Measurements from ENCODE around the gene GUK1. TPM values are rescaled to one million over a fixed set of nuclear protein-coding genes. Genes with fewer than 3 reads are reported as not detected.

Gene GUK1
- total RNA-seq, 5 donors from 2014 or later (not counting 1 experiment from before 2014, with no cell fraction given): 201 to 318 (median 223) TPM

- WGBS (ENCODE audit: insufficient coverage): 93% methylated on average over 2 of the region's 5 CpGs
- no peaks in the 10 kb centered on the region for H3K27me3 ChIP-seq (replicated peaks in 1 of 2; ENCODE audit: control insufficient read depth in 2 of 2, extremely low read depth in 1 of 2, insufficient read depth in 2 of 2, low read length in 1 of 2)
- CTCF ChIA-PET: interaction anchor here in 1 of 2 donors (0.6 kb wide), 1 partner anchor 411 kb away, joined by 3 read pairs; no protein-coding TSS in a partner anchor
- Mint-ChIP-seq H3K9me3 (no peaks in the 10 kb centered on the region), H3K36me3 (no peaks in the 10 kb centered on the region), H3K27ac (no peak overlapping the region), H3K4me1 (peaks cover 4 to 10% (median 9%) of the 10 kb centered on the region in 3 donors), H3K27me3 (no peaks in the 10 kb centered on the region), H3K4me3 (no peak overlapping the region)
- H3K27ac ChIP-seq (ENCODE audit: low read length): no peak overlapping the region
- DNase-seq (peak in 1 of 35 experiments; percentile 20), ATAC-seq (replicated peaks in 1 of 4) (no peak)
- H3K4me3 ChIP-seq (ENCODE audit: control insufficient read depth in 1 of 2, extremely low read depth in 1 of 2, low read length in 1 of 2): no peak overlapping the region
- POLR2A ChIA-PET: no interaction called here
- H3K9me3 ChIP-seq: no peaks in the 10 kb centered on the region
- H3K36me3 ChIP-seq (ENCODE audit: control insufficient read depth in 2 of 2, extremely low read depth in 1 of 2, insufficient read depth in 1 of 2, low read length in 1 of 2): peaks cover 4 to 24% of the 10 kb centered on the region in 2 donors
- H3K4me1 ChIP-seq (ENCODE audit: control insufficient read depth in 1 of 2, extremely low read depth in 1 of 2, insufficient read depth in 2 of 2, low read length in 2 of 2): peaks cover 0 to 15% of the 10 kb centered on the region in 2 experiments
Measured at GRCh38 chr1:228177183-228177475, 37.0 kb downstream of the GUK1 start.

- Histone ChIP-seq H3K4me3 (ENCODE audit: control insufficient read depth in 1 of 2, extremely low read depth in 1 of 2, low read length in 1 of 2) (no peak overlapping the region), H3K4me1 (ENCODE audit: control insufficient read depth in 1 of 2, extremely low read depth in 1 of 2, insufficient read depth in 2 of 2, low read length in 2 of 2) (peaks cover 0 to 8% of the 10 kb centered on the region in 2 experiments), H3K9me3 (no peaks in the 10 kb centered on the region), H3K27me3 (replicated peaks in 1 of 2; ENCODE audit: control insufficient read depth in 2 of 2, extremely low read depth in 1 of 2, insufficient read depth in 2 of 2, low read length in 1 of 2) (no peaks in the 10 kb centered on the region), H3K36me3 (ENCODE audit: control insufficient read depth in 2 of 2, extremely low read depth in 1 of 2, insufficient read depth in 1 of 2, low read length in 1 of 2) (peaks cover 4 to 24% of the 10 kb centered on the region in 2 donors), H3K27ac (ENCODE audit: low read length) (no peak overlapping the region)
- ATAC-seq (replicated peaks in 1 of 4): no peak
- H3K4me3 Mint-ChIP-seq: no peak overlapping the region
- H3K9me3 Mint-ChIP-seq: no peaks in the 10 kb centered on the region
- no peaks in the 10 kb centered on the region for H3K27me3 Mint-ChIP-seq
- no peak overlapping the region for H3K27ac Mint-ChIP-seq
- H3K4me1 Mint-ChIP-seq: peaks cover 0 to 7% (median under 1%) of the 10 kb centered on the region in 3 donors
- WGBS (ENCODE audit: insufficient coverage): 94% methylated on average over 7 of the region's 12 CpGs
- ChIA-PET CTCF (interaction anchor here in 1 of 2 donors (0.6 kb wide), 1 partner anchor 412 kb away, joined by 3 read pairs; no protein-coding TSS in a partner anchor), POLR2A (no interaction called here)
- peak in 1 of 35 experiments; percentile 2 for DNase-seq
- no peaks in the 10 kb centered on the region for H3K36me3 Mint-ChIP-seq
Measured at GRCh38 chr1:228177721-228178710, 37.9 kb downstream of the GUK1 start.

DNA sequence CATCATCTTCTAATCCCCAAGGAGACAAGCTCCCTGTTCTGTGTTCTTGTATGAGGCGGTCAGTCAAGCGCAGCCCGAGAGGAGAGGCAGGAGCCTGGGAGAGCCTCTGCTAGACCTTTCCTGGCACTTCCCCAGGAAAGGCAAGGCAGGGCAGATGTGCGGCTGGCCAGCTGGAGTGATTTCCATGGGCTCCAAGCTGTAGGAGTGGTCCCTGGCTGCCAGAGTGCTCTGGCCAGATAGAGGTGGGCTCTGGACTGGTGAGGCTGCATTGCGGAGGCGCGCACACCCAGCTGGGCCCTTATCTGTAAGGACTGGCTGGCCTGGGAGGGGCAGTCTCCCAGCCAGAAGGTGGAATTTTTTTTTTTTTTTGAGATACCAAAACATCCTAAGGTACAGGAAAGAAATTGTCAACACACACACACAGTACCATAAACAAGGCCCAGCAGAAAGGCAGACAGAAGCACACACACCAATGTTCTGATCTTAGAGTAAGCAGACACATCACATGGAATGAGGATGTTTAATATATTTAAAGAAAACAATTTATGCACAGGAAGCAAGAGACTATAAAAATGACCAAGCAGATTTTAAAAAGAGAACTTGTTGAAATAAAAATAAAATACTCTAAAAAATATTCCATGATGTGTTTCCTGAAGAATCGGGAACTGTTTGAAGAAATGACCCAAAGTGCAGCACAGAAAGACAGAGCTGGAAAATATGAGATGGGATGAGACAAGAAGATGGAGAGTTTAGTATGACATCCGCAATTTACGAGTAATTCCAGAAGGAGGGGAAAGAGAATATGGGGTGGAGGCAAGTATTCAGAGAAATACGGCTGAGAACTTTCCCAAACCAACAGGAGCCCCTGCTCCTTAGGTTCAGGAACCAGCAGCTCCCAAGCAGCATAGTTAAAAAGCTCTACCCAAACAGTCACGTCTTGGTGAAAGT lies 38.9 kb downstream of the GUK1 start:
- Histone ChIP-seq H3K4me3 (ENCODE audit: control insufficient read depth in 1 of 2, extremely low read depth in 1 of 2, low read length in 1 of 2) (no peak overlapping the region), H3K36me3 (ENCODE audit: control insufficient read depth in 2 of 2, extremely low read depth in 1 of 2, insufficient read depth in 1 of 2, low read length in 1 of 2) (peaks cover 4 to 24% of the 10 kb centered on the region in 2 donors), H3K9me3 (no peaks in the 10 kb centered on the region), H3K27ac (ENCODE audit: low read length) (no peak overlapping the region), H3K4me1 (ENCODE audit: control insufficient read depth in 1 of 2, extremely low read depth in 1 of 2, insufficient read depth in 2 of 2, low read length in 2 of 2) (peaks cover 0 to 4% of the 10 kb centered on the region in 2 experiments), H3K27me3 (replicated peaks in 1 of 2; ENCODE audit: control insufficient read depth in 2 of 2, extremely low read depth in 1 of 2, insufficient read depth in 2 of 2, low read length in 1 of 2) (no peaks in the 10 kb centered on the region)
- ATAC-seq (replicated peaks in 1 of 4) (no peak), DNase-seq (peak in 1 of 35 experiments; percentile 2)
- Mint-ChIP-seq H3K27ac (no peak overlapping the region), H3K4me1 (peaks cover 0 to 7% (median 0%) of the 10 kb centered on the region in 3 donors), H3K9me3 (no peaks in the 10 kb centered on the region), H3K27me3 (no peaks in the 10 kb centered on the region), H3K4me3 (no peak overlapping the region), H3K36me3 (no peaks in the 10 kb centered on the region)
- ChIA-PET CTCF (no interaction called here), POLR2A (interaction anchor here in 1 of 2 donors (0.7 kb wide), 1 partner anchor 31 kb away, joined by 12 read pairs; no protein-coding TSS in a partner anchor)
- WGBS (ENCODE audit: insufficient coverage): 97% methylated on average over 4 of the region's 12 CpGs

GRCh38 chr1:228180271-228180958 lies 40.3 kb downstream of the GUK1 start:
- peaks cover 2 to 11% (median 3%) of the 10 kb centered on the region in 3 donors for H3K4me1 Mint-ChIP-seq
- no peaks in the 10 kb centered on the region for H3K27me3 Mint-ChIP-seq
- ATAC-seq (replicated peaks in 1 of 4): peak in 2 of 4 experiments; percentile 45 to 46
- H3K36me3 Mint-ChIP-seq: no peaks in the 10 kb centered on the region
- no peak overlapping the region for H3K4me3 Mint-ChIP-seq
- no peak overlapping the region for H3K27ac Mint-ChIP-seq
- H3K27ac ChIP-seq (ENCODE audit: low read length): no peak overlapping the region
- peaks cover 4 to 14% of the 10 kb centered on the region in 2 donors for H3K36me3 ChIP-seq (ENCODE audit: control insufficient read depth in 2 of 2, extremely low read depth in 1 of 2, insufficient read depth in 1 of 2, low read length in 1 of 2)
- DNase-seq: peak in 2 of 35 experiments; percentile 12 to 38
- ChIA-PET CTCF (interaction anchor here (0.7 to 1.1 kb wide), 3 partner anchors 13 to 49 kb away, joined by 3 to 5 read pairs (median 4); no protein-coding TSS in a partner anchor), POLR2A (interaction anchor here (0.6 to 0.7 kb wide), 4 partner anchors 15 to 63 kb away, joined by 3 read pairs; partner anchors contain the start of genes GUK1 (in 1 of the 2) and IBA57 (in 1 of the 2))
- H3K4me1 ChIP-seq (ENCODE audit: control insufficient read depth in 1 of 2, extremely low read depth in 1 of 2, insufficient read depth in 2 of 2, low read length in 2 of 2): peaks cover 0 to 5% of the 10 kb centered on the region in 2 experiments
- H3K9me3 Mint-ChIP-seq: no peaks in the 10 kb centered on the region
- no peaks in the 10 kb centered on the region for H3K27me3 ChIP-seq (replicated peaks in 1 of 2; ENCODE audit: control insufficient read depth in 2 of 2, extremely low read depth in 1 of 2, insufficient read depth in 2 of 2, low read length in 1 of 2)
- 80% methylated on average over 1 of the region's 4 CpGs for WGBS (ENCODE audit: insufficient coverage)
- H3K9me3 ChIP-seq: no peaks in the 10 kb centered on the region
- H3K4me3 ChIP-seq (ENCODE audit: control insufficient read depth in 1 of 2, extremely low read depth in 1 of 2, low read length in 1 of 2): no peak overlapping the region

DNA sequence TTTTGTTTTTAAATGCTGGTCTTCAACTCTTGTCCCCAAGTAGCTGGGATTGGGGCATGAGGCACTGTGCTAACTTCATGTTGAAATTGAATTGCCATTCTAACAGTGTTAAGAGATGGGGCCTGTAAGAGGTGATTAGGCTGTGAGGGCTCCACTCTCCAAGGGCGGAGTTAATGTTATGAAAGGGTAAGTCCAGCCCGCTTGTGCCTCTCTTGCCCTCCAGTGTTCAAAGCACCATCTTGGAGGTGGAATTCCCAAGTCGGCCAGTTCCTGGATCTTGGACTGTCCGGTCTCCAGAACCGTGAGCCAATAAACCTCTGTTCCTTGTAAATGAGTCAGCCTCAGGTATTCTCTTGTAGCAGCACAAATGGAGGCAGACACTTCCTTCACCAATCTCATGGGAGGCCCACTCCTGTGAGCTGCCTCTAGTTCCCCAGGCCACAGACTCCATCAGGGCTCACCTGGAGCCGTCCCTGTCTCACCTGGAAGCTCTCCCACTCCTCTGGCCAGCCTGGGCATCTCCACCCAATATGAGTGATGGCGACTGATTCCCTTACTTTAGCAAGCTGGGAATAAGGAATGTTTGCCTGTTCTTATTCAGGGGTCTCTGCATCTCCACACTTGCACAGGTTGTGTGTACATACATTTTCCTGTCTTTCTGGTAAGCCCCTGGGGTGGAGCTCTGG lies 41.0 kb downstream of the GUK1 start:
- ATAC-seq (replicated peaks in 1 of 4): no peak
- H3K27ac Mint-ChIP-seq: no peak overlapping the region
- POLR2A ChIA-PET: interaction anchor here in 1 of 2 donors (0.6 kb wide), 1 partner anchor 64 kb away, joined by 3 read pairs; no protein-coding TSS in a partner anchor

More for the DNA sequence above, 41.0 kb downstream of the GUK1 start:
- no peaks in the 10 kb centered on the region for H3K27me3 Mint-ChIP-seq
- H3K27ac ChIP-seq (ENCODE audit: low read length): no peak overlapping the region
- 94% methylated on average over 3 of the region's 7 CpGs for WGBS (ENCODE audit: insufficient coverage)
- peaks cover 0 to 12% of the 10 kb centered on the region in 2 experiments for H3K4me1 ChIP-seq (ENCODE audit: control insufficient read depth in 1 of 2, extremely low read depth in 1 of 2, insufficient read depth in 2 of 2, low read length in 2 of 2)
- H3K9me3 Mint-ChIP-seq: no peaks in the 10 kb centered on the region
- CTCF ChIA-PET: interaction anchor here (0.7 to 1.1 kb wide), 2 partner anchors 12 to 50 kb away, joined by 4 to 5 read pairs; no protein-coding TSS in a partner anchor
- peaks cover 4 to 8% of the 10 kb centered on the region in 2 donors for H3K36me3 ChIP-seq (ENCODE audit: control insufficient read depth in 2 of 2, extremely low read depth in 1 of 2, insufficient read depth in 1 of 2, low read length in 1 of 2)
- H3K4me1 Mint-ChIP-seq: peaks cover 8 to 18% (median 10%) of the 10 kb centered on the region in 3 donors
- peak in 1 of 35 experiments; percentile 14 for DNase-seq
- no peaks in the 10 kb centered on the region for H3K36me3 Mint-ChIP-seq
- no peak overlapping the region for H3K4me3 Mint-ChIP-seq
- H3K27me3 ChIP-seq (replicated peaks in 1 of 2; ENCODE audit: control insufficient read depth in 2 of 2, extremely low read depth in 1 of 2, insufficient read depth in 2 of 2, low read length in 1 of 2): no peaks in the 10 kb centered on the region
- H3K4me3 ChIP-seq (ENCODE audit: control insufficient read depth in 1 of 2, extremely low read depth in 1 of 2, low read length in 1 of 2): no peak overlapping the region
- H3K9me3 ChIP-seq: no peaks in the 10 kb centered on the region

Measured in T-cell (primary cell).